ENCODE measurements around the gene RNPEP.
"Not testable (repeated sequence)": the region's sequence is repeated elsewhere in the genome, so short reads cannot be mapped to it uniquely, and the experiment has no call there.

Gene RNPEP

DNA sequence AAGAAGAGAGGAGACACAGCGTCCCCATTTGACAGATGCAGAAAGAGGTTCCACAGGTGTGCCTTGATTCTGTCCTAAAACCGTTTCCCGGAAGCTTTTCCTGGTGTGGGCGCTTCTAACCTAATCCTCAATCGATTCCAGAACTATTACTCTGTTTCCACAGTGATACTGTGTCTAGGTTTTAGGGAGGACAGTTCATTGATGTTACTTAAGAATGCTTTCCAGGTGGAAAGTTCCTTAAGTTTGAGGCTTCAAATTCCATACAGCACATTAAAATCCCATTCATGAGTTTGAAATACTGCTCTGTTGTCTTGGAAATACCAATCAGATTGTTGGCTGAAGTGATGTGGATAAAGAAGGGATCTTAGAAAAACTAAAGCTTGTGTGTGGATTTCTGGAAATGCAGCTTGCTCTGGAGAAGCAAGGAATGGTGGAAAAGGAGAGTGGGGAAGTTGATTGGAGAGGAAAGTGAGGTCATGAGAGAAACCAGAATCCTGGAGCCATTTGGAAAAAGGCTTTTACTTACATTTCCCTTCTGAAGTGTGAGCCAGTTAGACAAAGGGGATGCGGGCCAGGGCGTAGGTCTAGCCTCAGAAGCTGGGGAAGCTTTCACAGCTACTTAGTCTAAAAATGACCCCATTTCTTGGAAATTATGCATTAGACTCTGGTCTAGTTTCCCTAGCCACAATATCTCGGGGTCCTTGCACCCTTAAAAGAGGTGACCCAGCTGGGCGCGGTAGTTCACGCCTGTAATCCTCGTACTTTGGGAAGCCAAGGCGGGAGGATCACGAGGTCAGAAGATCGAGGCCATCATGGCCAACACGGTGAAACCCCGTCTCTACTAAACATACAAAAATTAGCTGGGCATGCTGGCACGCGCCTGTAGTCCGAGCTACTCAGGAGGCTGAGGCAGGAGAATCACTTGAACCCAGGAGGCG, 34.6 kb downstream of the RNPEP start:
- H3K27ac ChIP-seq (replicated peaks), result no peak overlapping the region

DNA sequence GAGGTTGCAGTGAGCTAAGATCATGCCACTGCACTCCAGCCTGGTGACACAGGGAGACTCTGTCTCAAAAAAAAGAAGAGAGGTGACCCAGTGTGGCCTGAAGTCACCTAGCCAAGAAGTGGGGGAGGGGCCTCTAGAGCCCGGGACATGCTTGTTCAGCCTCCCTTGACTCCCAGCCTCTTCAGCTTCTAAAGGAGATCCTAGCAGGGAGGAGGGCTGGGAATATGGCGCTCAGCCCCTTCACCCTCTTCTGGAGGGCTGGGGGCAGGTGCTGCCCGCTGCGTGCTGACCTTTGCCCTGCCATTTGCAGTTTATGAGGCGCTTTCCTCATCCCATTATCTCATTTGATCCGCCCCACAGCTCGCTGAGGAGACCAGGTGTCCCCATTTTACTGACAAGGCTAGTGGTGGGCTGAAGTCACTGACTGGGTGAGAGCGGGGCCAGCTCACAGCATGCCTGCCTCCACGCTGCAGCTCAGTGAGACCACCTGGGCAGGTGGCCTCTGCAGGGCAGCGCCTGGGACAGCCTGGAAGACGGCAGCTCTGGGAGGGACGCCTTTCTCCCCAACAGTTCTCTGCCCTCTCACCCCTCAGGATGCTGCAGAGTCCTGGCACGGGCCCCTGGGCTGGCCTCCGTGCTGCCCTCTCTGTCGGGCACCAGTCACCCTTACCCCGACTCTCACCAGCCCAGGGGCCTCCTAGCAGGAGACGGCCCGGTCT, 35.5 kb downstream of the RNPEP start:
- no peak for DNase-seq (ENCODE audit: low read depth in 1 of 2, low spot score in 1 of 2)
- TF ChIP-seq GABPA (IDR thresholded peaks at IDR 0.05; ENCODE audit: low read depth), result no peak
- no peak for TF ChIP-seq SPI1 (IDR thresholded peaks at IDR 0.05; ENCODE audit: borderline replicate concordance, low read depth)
- no peak for TF ChIP-seq CTCF (IDR thresholded peaks at IDR 0.05; ENCODE audit: insufficient read depth, low read length)
- TF ChIP-seq, protein P1, sequence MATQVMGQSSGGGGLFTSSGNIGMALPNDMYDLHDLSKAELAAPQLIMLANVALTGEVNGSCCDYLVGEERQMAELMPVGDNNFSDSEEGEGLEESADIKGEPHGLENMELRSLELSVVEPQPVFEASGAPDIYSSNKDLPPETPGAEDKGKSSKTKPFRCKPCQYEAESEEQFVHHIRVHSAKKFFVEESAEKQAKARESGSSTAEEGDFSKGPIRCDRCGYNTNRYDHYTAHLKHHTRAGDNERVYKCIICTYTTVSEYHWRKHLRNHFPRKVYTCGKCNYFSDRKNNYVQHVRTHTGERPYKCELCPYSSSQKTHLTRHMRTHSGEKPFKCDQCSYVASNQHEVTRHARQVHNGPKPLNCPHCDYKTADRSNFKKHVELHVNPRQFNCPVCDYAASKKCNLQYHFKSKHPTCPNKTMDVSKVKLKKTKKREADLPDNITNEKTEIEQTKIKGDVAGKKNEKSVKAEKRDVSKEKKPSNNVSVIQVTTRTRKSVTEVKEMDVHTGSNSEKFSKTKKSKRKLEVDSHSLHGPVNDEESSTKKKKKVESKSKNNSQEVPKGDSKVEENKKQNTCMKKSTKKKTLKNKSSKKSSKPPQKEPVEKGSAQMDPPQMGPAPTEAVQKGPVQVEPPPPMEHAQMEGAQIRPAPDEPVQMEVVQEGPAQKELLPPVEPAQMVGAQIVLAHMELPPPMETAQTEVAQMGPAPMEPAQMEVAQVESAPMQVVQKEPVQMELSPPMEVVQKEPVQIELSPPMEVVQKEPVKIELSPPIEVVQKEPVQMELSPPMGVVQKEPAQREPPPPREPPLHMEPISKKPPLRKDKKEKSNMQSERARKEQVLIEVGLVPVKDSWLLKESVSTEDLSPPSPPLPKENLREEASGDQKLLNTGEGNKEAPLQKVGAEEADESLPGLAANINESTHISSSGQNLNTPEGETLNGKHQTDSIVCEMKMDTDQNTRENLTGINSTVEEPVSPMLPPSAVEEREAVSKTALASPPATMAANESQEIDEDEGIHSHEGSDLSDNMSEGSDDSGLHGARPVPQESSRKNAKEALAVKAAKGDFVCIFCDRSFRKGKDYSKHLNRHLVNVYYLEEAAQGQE (IDR thresholded peaks at IDR 0.05; ENCODE audit: insufficient replicate concordance, low read depth), result no peak
- no peak for TF ChIP-seq POLR2AphosphoS5 (IDR thresholded peaks at IDR 0.05; ENCODE audit: low read depth)
- H3K27ac ChIP-seq (replicated peaks), result no peak overlapping the region
- H3K27me3 ChIP-seq (ENCODE audit: insufficient read depth, poor library complexity, severe bottlenecking), result peaks cover 7% of the 10 kb centered on the region
- H3K4me3 ChIP-seq (replicated peaks; ENCODE audit: insufficient read depth, low read length), result no peak overlapping the region

More for the DNA sequence above, 34.6 kb downstream of the RNPEP start:
- peaks cover 7% of the 10 kb centered on the region for H3K27me3 ChIP-seq (ENCODE audit: insufficient read depth, poor library complexity, severe bottlenecking)
- TF ChIP-seq SPI1 (IDR thresholded peaks at IDR 0.05; ENCODE audit: borderline replicate concordance, low read depth) (no peak), GABPA (IDR thresholded peaks at IDR 0.05; ENCODE audit: low read depth) (no peak), POLR2AphosphoS5 (IDR thresholded peaks at IDR 0.05; ENCODE audit: low read depth) (no peak), CTCF (IDR thresholded peaks at IDR 0.05; ENCODE audit: insufficient read depth, low read length) (no peak)
- TF ChIP-seq, protein P1 (IDR thresholded peaks at IDR 0.05; ENCODE audit: insufficient replicate concordance, low read depth), result no peak
- no peak for DNase-seq (ENCODE audit: low read depth in 1 of 2, low spot score in 1 of 2)
- H3K4me3 ChIP-seq (replicated peaks; ENCODE audit: insufficient read depth, low read length), result no peak overlapping the region

- H3K27ac ChIP-seq (replicated peaks), result no peak overlapping the region
- DNase-seq (ENCODE audit: low read depth in 1 of 2, low spot score in 1 of 2), result no peak
- TF ChIP-seq GABPA (IDR thresholded peaks at IDR 0.05; ENCODE audit: low read depth) (no peak), POLR2AphosphoS5 (IDR thresholded peaks at IDR 0.05; ENCODE audit: low read depth) (no peak), CTCF (IDR thresholded peaks at IDR 0.05; ENCODE audit: insufficient read depth, low read length) (no peak), SPI1 (IDR thresholded peaks at IDR 0.05; ENCODE audit: borderline replicate concordance, low read depth) (no peak)
- TF ChIP-seq, protein P1 (IDR thresholded peaks at IDR 0.05; ENCODE audit: insufficient replicate concordance, low read depth), result no peak
- H3K4me3 ChIP-seq (replicated peaks; ENCODE audit: insufficient read depth, low read length), result no peak overlapping the region
- H3K27me3 ChIP-seq (ENCODE audit: insufficient read depth, poor library complexity, severe bottlenecking), result peaks cover 7% of the 10 kb centered on the region
Observed at GRCh38 chr1:202018468-202019234, 36.2 kb downstream of the RNPEP start.

DNA sequence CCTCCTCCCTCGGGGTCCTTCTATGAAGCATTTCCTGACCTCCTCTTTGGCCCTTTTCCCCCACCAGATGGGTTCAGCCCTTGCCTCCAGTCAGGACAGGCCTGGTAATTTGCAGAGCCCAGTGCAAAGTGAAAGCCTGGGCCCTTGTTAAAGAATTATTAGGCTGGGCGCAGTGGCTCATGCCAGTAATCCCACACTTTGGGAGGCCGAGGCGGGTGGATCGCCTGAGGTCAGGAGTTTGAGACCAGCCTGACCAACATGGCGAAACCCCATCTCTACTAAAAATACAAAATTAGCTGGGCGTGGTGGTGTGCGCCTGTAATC, 36.7 kb downstream of the RNPEP start:
- H3K27ac ChIP-seq (replicated peaks); H3K4me3 ChIP-seq (replicated peaks; ENCODE audit: insufficient read depth, low read length); H3K27me3 ChIP-seq (ENCODE audit: insufficient read depth, poor library complexity, severe bottlenecking); DNase-seq (ENCODE audit: low read depth in 1 of 2, low spot score in 1 of 2): not testable (repeated sequence)

Data from HL-60 (cell line).